ENCODE results near the gene CUL2. TPM values are rescaled to one million over a fixed set of nuclear protein-coding genes. Genes with fewer than 3 reads are reported as not detected.
"Not testable (repeated sequence)": the region's sequence is repeated elsewhere in the genome, so short reads cannot be mapped to it uniquely, and the experiment has no call there.

CUL2 gene
- total RNA-seq, 3 donors from 2014 or later, result 48.9 to 54.8 (median 50.2) TPM

DNA sequence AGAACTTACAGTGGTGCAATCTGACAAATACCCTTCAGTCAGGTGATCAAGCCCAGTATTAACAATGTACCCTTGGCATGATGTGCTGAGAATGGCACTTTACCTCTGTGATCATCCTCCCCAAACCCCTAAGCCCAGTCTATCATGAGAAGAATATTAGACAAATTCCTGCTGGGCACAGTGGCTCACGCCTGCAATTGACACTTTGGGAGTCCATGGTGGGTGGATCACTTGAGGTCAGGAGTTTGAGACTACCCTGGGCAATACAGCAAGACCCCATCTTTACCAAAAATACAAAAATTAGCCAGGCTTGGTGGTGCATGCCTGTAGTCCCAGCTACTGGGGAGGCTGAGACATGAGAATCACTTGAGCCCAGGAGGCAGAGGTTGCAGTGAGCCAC is 7.4 kb upstream of the CUL2 start:
- no peak for DNase-seq
- ATAC-seq, result no peak
- Mint-ChIP-seq H3K9me3 (no peaks in the 10 kb centered on the region), H3K27me3 (ENCODE audit: low read depth) (peaks cover 11% of the 10 kb centered on the region), H3K4me1 (ENCODE audit: low read depth) (no peaks in the 10 kb centered on the region), H3K36me3 (ENCODE audit: insufficient read depth) (no peaks in the 10 kb centered on the region), H3K4me3 (no peak overlapping the region)

DNA sequence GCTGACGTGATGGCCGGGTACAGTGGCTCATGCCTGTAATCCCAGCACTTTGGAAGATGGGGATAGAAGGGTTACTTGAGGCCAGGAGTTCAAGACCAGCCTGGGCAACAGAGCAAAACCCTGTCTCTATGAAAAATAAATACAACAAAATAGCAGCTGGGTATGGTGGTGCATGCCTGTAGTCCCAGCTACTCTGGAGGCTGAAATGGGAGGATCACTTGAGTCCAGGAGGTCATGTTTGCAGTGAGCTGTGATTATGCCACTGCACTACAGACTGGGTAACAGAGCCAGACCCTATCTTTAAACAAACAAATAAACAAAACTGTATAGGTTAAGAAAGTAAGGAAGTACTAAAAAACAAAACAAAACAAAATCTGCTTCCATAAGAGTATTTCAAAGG is 6.2 kb upstream of the CUL2 start:
- no peaks in the 10 kb centered on the region for H3K36me3 Mint-ChIP-seq (ENCODE audit: insufficient read depth)
- DNase-seq (no peak), ATAC-seq (no peak)
- peaks cover 11% of the 10 kb centered on the region for H3K27me3 Mint-ChIP-seq (ENCODE audit: low read depth)
- peaks cover 1% of the 10 kb centered on the region for H3K4me1 Mint-ChIP-seq (ENCODE audit: low read depth)
- no peaks in the 10 kb centered on the region for H3K9me3 Mint-ChIP-seq
- no peak overlapping the region for H3K4me3 Mint-ChIP-seq

DNA sequence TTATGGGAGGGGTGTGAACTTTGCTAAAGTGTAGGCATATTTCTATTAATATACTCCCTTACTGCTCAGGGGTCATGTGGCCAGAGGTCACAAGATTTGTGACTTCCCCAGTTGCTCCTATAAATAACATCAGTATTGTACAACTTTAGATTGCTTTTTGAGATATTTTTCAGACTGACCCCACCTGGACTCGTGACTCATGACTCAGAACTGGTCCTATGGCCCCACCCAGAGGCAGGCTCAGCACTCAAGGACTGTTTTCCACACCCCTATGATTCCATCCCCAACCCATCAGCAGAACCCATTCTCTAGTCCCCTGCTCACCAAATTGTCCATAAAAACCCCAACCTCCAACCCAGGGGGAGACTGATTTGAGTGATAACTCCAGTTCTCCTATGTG is 2.7 kb upstream of the CUL2 start:
- no peaks in the 10 kb centered on the region for H3K9me3 Mint-ChIP-seq
- H3K27me3 Mint-ChIP-seq (ENCODE audit: low read depth), result peaks cover 11% of the 10 kb centered on the region
- DNase-seq (no peak), ATAC-seq (no peak)
- no peak overlapping the region for H3K4me3 Mint-ChIP-seq
- H3K4me1 Mint-ChIP-seq (ENCODE audit: low read depth), result peaks cover 23% of the 10 kb centered on the region
- no peaks in the 10 kb centered on the region for H3K36me3 Mint-ChIP-seq (ENCODE audit: insufficient read depth)

DNA sequence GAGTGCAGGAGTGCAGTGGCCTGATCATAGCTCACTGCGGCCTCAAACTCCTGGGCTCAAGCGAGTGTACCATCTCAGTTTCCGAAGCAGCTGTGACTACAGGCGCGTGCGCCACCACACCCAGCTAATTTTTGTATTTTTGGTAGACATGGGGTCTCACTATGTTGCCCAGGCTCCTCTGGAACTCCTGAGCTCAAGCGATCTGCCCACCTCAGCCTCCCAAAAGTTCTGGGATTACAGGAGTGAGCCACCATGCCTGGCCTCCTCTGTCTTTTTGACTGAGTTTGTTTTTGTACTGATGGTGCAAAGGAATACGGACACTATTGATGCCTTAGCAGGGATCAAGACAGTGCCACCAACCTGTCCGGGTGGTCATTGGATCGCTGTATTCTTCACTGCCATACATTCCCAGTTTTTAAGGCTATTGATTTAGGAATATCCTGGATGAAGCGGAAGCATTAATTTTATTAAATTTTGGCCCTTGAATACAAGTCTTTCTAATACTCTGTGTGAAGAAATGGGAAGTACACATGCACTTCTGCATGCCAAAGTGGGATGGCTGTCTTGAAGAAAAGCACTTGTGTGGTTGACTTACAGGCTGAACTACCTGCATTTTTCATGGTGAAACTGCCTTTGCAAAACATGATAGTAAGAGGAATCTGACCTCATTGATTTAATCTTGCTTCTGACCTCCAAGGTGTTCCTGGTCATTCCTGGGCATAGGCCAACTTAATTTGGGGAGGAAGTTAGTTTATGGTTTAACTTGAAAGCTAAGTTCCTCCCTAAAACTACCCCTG is 2.1 kb upstream of the CUL2 start:
- Mint-ChIP-seq H3K27me3 (ENCODE audit: low read depth) (peaks cover 11% of the 10 kb centered on the region), H3K4me3 (no peak overlapping the region), H3K4me1 (ENCODE audit: low read depth) (peaks cover 30% of the 10 kb centered on the region), H3K9me3 (no peaks in the 10 kb centered on the region), H3K36me3 (ENCODE audit: insufficient read depth) (peaks cover 5% of the 10 kb centered on the region)
- no peak for DNase-seq
- no peak for ATAC-seq

DNA sequence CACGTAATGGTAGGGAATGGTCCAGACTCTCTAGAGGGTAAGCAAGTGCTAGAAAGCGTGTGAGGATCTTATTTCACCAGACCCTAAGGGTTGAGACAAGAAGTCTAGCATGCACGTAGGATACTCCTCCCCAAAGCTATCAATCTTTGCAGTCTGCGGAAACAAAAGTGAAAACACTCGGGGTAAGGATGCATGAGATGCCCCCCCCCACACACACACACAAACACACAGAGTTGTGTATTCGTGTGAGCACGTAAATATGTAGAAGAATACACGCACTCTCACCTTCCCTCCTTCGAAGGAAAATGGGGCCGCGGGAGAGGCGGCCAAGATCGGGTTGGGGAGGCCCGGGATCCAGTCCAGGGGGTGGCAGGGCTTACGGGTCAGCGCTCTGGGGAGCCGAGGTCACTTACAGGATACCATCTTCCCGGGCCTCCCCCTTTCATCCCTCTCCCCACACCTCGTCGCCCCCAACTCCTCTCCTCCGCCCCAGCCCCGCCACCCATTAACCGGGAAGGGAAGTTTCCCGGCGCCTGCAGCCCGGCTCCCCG is 455 bp downstream of the CUL2 start:
- Mint-ChIP-seq H3K9me3 (no peaks in the 10 kb centered on the region), H3K36me3 (ENCODE audit: insufficient read depth) (peaks cover 5% of the 10 kb centered on the region), H3K4me3 (peak overlapping the region; percentile 87), H3K27me3 (ENCODE audit: low read depth) (no peaks in the 10 kb centered on the region), H3K4me1 (ENCODE audit: low read depth) (peaks cover 47% of the 10 kb centered on the region)
- DNase-seq (no peak), ATAC-seq (peak; percentile 33 to 36)

DNA sequence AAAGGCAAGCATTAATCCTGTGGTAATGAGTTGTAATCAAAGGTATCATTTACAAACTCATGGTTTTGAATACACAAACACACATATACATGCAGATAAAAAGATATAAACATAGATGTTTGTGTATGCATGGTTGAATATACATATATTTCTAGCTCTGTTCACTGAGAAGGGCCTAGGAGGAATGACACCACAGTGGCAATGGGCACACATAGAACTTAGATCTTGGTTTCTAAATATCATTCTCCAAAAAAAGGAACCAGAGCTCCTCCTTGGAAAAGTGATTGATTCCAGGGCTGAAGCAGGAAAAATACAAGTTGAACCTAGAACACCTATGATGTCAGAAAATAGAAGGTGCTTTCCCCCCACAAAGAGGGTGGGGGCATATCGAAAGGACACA is 6.9 kb downstream of the CUL2 start:
- Mint-ChIP-seq H3K27me3 (ENCODE audit: low read depth) (no peaks in the 10 kb centered on the region), H3K4me3 (no peak overlapping the region), H3K9me3 (no peaks in the 10 kb centered on the region), H3K4me1 (ENCODE audit: low read depth) (peaks cover 49% of the 10 kb centered on the region), H3K36me3 (ENCODE audit: insufficient read depth) (peaks cover 24% of the 10 kb centered on the region)
- ATAC-seq (no peak), DNase-seq (no peak)

DNA sequence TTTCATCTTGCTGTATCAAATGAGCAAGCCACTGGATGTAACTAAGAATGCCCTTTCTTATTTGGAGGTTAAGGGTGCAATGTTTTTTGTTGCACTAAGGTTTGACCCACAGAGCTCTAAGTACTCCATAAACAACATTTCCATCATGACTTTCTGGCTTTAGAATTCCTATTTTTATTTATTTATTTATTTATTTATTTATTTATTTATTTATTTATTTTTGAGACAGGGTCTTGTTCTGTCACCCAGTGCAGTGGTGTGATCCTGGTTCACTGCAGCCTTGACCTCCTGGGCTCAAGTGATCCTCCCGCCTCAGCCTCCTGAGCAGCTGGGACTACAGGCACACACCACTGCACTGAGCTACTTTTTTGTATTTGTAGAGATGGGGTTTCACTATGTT is 9.9 kb downstream of the CUL2 start:
- not testable (repeated sequence) for DNase-seq; H3K27me3 Mint-ChIP-seq (ENCODE audit: low read depth); ATAC-seq; H3K9me3 Mint-ChIP-seq; H3K4me3 Mint-ChIP-seq
- Mint-ChIP-seq H3K4me1 (ENCODE audit: low read depth) (peaks cover 23% of the 10 kb centered on the region), H3K36me3 (ENCODE audit: insufficient read depth) (peaks cover 19% of the 10 kb centered on the region)

DNA sequence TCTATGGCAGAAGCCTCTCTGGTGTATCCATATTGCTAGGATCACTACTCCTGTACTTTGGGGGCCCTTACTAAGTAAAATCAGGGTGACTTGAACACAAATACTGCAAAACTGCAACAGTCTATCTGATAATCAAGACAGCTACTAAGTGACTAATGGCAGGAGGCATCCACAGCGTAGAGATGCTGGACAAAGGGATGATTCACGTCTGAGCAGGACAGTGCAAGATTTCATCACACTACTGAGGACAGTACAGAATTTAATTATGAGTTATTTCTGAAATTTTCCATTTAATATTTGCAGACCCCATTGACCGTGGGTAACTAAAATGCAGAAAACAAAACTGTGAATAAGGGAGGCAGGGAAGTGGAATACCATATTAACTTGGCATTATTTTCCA is 10.4 kb downstream of the CUL2 start:
- DNase-seq (no peak), ATAC-seq (no peak)
- Mint-ChIP-seq H3K27me3 (ENCODE audit: low read depth) (no peaks in the 10 kb centered on the region), H3K4me1 (ENCODE audit: low read depth) (peaks cover 26% of the 10 kb centered on the region), H3K4me3 (no peak overlapping the region), H3K36me3 (ENCODE audit: insufficient read depth) (peaks cover 21% of the 10 kb centered on the region), H3K9me3 (no peaks in the 10 kb centered on the region)

DNA sequence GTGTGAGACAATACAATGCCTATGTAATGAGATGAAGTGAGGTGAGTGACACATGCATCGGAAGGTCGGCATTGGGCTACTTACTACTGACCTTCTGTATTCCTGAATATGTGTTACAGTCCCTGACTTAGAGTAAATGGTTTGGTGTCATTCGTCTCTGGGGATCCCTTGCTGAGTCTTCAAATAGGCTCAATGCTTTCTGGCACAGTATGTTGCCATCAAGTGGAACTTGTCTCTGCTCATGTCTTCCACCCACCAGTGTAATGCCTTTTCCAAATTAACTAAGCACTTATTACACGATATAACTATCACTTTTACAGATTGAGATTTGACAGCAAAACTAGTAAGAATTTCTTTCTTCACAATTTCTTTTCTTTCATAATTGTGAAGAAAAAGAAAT is 10.9 kb downstream of the CUL2 start:
- H3K27me3 Mint-ChIP-seq (ENCODE audit: low read depth), result no peaks in the 10 kb centered on the region
- peaks cover 28% of the 10 kb centered on the region for H3K4me1 Mint-ChIP-seq (ENCODE audit: low read depth)
- no peaks in the 10 kb centered on the region for H3K9me3 Mint-ChIP-seq
- no peak for DNase-seq
- ATAC-seq, result no peak
- H3K4me3 Mint-ChIP-seq, result no peak overlapping the region
- peaks cover 19% of the 10 kb centered on the region for H3K36me3 Mint-ChIP-seq (ENCODE audit: insufficient read depth)

DNA sequence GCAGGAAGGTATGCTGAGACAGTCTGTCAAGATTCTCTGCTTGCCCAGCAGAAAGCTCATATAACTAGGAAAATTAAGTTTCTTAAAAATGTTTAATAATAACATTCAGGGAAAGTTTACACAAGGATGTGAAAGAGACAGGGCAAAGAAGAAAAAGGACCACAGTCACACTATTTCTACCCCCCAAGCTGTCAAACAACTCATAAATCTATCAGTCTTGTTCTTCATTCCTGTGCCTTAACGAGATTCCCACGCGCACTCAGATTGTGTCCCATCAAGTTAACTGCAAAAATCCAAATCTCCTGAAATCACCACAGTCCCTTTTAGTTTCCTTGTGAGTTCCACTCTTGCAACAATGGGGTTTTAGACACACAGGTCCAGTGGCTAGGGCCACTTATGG is 14.9 kb downstream of the CUL2 start:
- Mint-ChIP-seq H3K9me3 (no peaks in the 10 kb centered on the region), H3K4me1 (ENCODE audit: low read depth) (peaks cover 17% of the 10 kb centered on the region), H3K27me3 (ENCODE audit: low read depth) (no peaks in the 10 kb centered on the region), H3K4me3 (no peak overlapping the region), H3K36me3 (ENCODE audit: insufficient read depth) (peaks cover 13% of the 10 kb centered on the region)
- no peak for ATAC-seq
- no peak for DNase-seq

DNA sequence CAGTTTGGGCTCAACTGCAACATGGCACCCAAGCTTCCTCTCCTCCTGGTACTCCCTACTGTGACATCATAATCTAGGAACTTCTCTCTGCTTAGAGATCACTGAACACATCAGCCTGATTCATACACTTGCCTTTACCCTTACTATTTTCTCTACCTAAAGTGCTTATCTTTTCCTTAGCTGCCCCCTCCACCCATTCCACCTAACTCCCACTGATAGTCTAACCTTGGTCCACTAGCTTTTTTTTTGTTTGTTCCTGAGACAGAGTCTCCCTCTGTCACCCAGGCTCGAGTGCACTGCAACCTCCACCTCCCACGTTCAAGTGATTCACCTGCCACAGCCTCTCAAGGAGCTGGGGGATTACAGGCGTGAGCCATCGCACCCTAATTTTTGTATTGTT is 15.9 kb downstream of the CUL2 start:
- H3K4me1 Mint-ChIP-seq (ENCODE audit: low read depth), result peaks cover 15% of the 10 kb centered on the region
- H3K4me3 Mint-ChIP-seq, result no peak overlapping the region
- ATAC-seq, result no peak
- DNase-seq, result no peak
- H3K9me3 Mint-ChIP-seq, result no peaks in the 10 kb centered on the region
- no peaks in the 10 kb centered on the region for H3K27me3 Mint-ChIP-seq (ENCODE audit: low read depth)
- H3K36me3 Mint-ChIP-seq (ENCODE audit: insufficient read depth), result peaks cover 19% of the 10 kb centered on the region

DNA sequence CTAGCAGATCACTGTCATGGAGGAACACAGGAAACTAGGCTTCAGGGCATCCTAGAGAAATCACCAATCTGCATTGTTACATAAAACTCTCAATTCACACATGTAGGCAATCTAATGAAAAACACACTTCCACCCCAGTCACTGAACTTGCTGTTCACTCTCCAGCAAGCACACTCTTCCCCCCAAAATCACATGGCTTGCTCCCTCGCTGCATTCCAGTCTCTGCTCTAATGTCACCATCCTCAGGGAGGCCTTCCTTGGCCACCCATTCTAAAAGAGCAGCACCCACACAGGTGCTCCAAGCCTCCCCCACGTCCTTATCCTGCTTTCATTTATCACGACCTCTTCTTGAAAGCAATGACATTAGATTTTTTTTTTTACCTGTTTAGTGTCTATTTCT is 19.6 kb downstream of the CUL2 start:
- Mint-ChIP-seq H3K27me3 (ENCODE audit: low read depth) (no peaks in the 10 kb centered on the region), H3K4me3 (no peak overlapping the region), H3K4me1 (ENCODE audit: low read depth) (peaks cover 15% of the 10 kb centered on the region), H3K36me3 (ENCODE audit: insufficient read depth) (peaks cover 20% of the 10 kb centered on the region), H3K9me3 (no peaks in the 10 kb centered on the region)
- ATAC-seq (no peak), DNase-seq (no peak)

DNA sequence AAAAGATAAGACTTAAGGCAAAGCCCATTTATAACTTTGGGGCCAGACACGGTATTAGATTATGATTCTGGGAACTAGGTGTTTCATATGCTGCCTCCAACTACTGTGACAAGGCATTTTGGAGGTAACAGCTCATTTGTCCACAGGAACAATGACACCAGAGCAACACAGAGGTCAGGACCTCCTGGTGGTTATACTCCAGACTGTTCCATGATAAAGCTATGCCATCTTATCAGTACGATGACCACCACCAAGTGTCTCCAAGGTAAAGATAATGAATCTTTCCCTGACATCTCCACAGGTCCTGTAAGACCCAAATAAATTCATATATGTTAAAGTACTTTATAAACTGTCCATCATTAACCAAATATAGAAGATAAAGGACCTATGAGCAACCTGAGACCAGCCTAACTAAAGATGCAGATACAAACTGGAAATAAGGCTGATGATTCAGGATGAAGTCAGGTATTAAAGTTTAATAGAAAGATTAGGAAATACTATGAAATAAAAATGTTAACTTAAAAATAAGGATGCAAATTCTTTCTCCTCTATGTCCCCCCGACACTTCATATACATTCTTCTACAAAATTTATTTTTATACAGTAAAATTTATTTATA is 26.2 kb downstream of the CUL2 start:
- Mint-ChIP-seq H3K4me1 (ENCODE audit: low read depth) (no peaks in the 10 kb centered on the region), H3K4me3 (no peak overlapping the region)
- DNase-seq, result no peak

DNA sequence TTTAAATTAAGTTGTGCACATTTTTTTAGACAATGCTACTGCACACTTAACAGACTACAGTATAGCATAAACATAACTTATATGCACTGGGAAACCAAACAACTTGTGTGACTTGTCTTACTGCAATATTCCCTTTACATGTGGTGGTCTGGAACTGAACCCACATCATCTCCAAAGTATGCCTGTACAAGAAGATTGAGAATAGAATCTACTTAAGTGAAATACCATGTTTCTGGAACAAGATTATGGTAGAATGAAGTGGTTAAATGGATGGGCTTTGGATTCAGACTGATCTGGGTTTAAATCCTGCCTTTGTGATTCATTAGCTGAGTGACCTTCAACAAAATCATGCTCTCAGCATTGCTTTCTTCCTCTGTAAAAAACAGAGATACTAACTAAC is 30.7 kb downstream of the CUL2 start:
- Mint-ChIP-seq H3K36me3 (ENCODE audit: insufficient read depth) (peaks cover 38% of the 10 kb centered on the region), H3K9me3 (no peaks in the 10 kb centered on the region), H3K4me1 (ENCODE audit: low read depth) (peaks cover 7% of the 10 kb centered on the region), H3K27me3 (ENCODE audit: low read depth) (no peaks in the 10 kb centered on the region), H3K4me3 (no peak overlapping the region)
- ATAC-seq, result no peak
- no peak for DNase-seq

More for the DNA sequence above, 26.2 kb downstream of the CUL2 start:
- ATAC-seq, result no peak
- peaks cover 25% of the 10 kb centered on the region for H3K36me3 Mint-ChIP-seq (ENCODE audit: insufficient read depth)
- H3K27me3 Mint-ChIP-seq (ENCODE audit: low read depth), result no peaks in the 10 kb centered on the region
- no peaks in the 10 kb centered on the region for H3K9me3 Mint-ChIP-seq

DNA sequence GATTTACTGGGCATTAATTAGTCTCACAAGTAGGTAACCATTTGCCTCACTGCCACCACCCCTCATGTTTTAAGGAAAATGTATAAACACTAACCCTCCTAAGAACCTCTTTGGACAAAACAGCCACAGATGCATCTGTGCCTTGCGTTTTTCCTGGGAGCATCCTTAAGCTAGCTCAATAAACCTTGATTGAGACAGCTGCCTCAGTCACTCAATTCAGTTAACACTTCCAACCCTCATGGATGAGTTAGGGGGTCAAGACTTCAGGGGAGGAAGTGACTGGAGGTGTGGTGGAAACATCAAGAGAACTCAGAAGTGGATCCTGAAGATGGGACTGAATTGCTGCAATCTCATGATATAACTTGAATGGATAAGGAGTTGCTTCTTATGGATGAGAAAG is 31.5 kb downstream of the CUL2 start:
- Mint-ChIP-seq H3K9me3 (no peaks in the 10 kb centered on the region), H3K27me3 (ENCODE audit: low read depth) (no peaks in the 10 kb centered on the region), H3K4me3 (no peak overlapping the region), H3K4me1 (ENCODE audit: low read depth) (peaks cover 7% of the 10 kb centered on the region), H3K36me3 (ENCODE audit: insufficient read depth) (peaks cover 39% of the 10 kb centered on the region)
- ATAC-seq, result no peak
- DNase-seq, result no peak
